ENCODE data around the gene SAMD4A. TPM values are rescaled to one million over a fixed set of nuclear protein-coding genes. Genes with fewer than 3 reads are reported as not detected.

Gene SAMD4A
- total RNA-seq, 3 donors from 2014 or later: 28.5 to 44.6 (median 36.2) TPM

- H3K4me1 ChIP-seq: peaks cover 0 to 7% of the 10 kb centered on the region in 2 donors
Observed at GRCh38 chr14:54652188-54652587, 85.3 kb downstream of the SAMD4A start.

GRCh38 chr14:54652605-54653052 is 85.7 kb downstream of the SAMD4A start:
- peak in 1 of 2 donors; percentile 23 for DNase-seq (ENCODE audit: low spot score in 2 of 2)
- Histone ChIP-seq H3K27ac (peak overlapping the region; percentile 77 to 87), H3K4me1 (peaks cover 0 to 7% of the 10 kb centered on the region in 2 donors), H3K4me3 (peak overlapping the region; percentile 14 to 33 (median 21)), H3K9me3 (no peaks in the 10 kb centered on the region), H3K36me3 (no peaks in the 10 kb centered on the region), H3K27me3 (no peaks in the 10 kb centered on the region)
- intact Hi-C loops (cut with DNase I; ENCODE audit: low total_unique reads): no loop called here
- no peak for TF ChIP-seq CTCF (IDR thresholded peaks at IDR 0.05)
- TF ChIP-seq POLR2AphosphoS5 (IDR thresholded peaks at IDR 0.05): peak in 1 of 3 donors; percentile 37

More at GRCh38 chr14:54652188-54652587, 85.3 kb downstream of the SAMD4A start:
- H3K9me3 ChIP-seq: no peaks in the 10 kb centered on the region
- H3K4me3 ChIP-seq: peak overlapping the region; percentile 14 to 33 (median 21)
- H3K36me3 ChIP-seq: no peaks in the 10 kb centered on the region
- DNase-seq (ENCODE audit: low spot score in 2 of 2): peak; percentile 75 to 91
- peak overlapping the region; percentile 86 to 87 for H3K27ac ChIP-seq
- no peaks in the 10 kb centered on the region for H3K27me3 ChIP-seq
- TF ChIP-seq POLR2A (IDR thresholded peaks at IDR 0.05): no peak
- TF ChIP-seq POLR2AphosphoS5 (IDR thresholded peaks at IDR 0.05): peak; percentile 80 to 90 (median 84)
- TF ChIP-seq CTCF (IDR thresholded peaks at IDR 0.05): no peak
- intact Hi-C loops (cut with DNase I; ENCODE audit: low total_unique reads): no loop called here

- DNase-seq (ENCODE audit: low spot score in 2 of 2): no peak
Observed at GRCh38 chr14:54653712-54654469, 87.0 kb downstream of the SAMD4A start.

GRCh38 chr14:54654605-54655004 is 87.7 kb downstream of the SAMD4A start:
- H3K27me3 ChIP-seq: no peaks in the 10 kb centered on the region
- H3K9me3 ChIP-seq: no peaks in the 10 kb centered on the region
- no peak for DNase-seq (ENCODE audit: low spot score in 2 of 2)
- TF ChIP-seq POLR2A (IDR thresholded peaks at IDR 0.05) (no peak), POLR2AphosphoS5 (IDR thresholded peaks at IDR 0.05) (no peak), CTCF (IDR thresholded peaks at IDR 0.05) (no peak)
- H3K4me1 ChIP-seq: peaks cover 0 to 7% of the 10 kb centered on the region in 2 donors
- intact Hi-C loops (cut with DNase I; ENCODE audit: low total_unique reads): no loop called here
- H3K4me3 ChIP-seq: no peak overlapping the region
- H3K27ac ChIP-seq: peak overlapping the region; percentile 77 to 87
- H3K36me3 ChIP-seq: no peaks in the 10 kb centered on the region

More at GRCh38 chr14:54653712-54654469, 87.0 kb downstream of the SAMD4A start:
- Histone ChIP-seq H3K36me3 (no peaks in the 10 kb centered on the region), H3K27ac (peak overlapping the region; percentile 77 to 87), H3K9me3 (no peaks in the 10 kb centered on the region), H3K4me3 (no peak overlapping the region), H3K27me3 (no peaks in the 10 kb centered on the region), H3K4me1 (peaks cover 0 to 7% of the 10 kb centered on the region in 2 donors)
- TF ChIP-seq POLR2AphosphoS5 (IDR thresholded peaks at IDR 0.05): peak; percentile 19 to 70 (median 62)
- TF ChIP-seq POLR2A (IDR thresholded peaks at IDR 0.05): no peak
- intact Hi-C loops (cut with DNase I; ENCODE audit: low total_unique reads): no loop called here

- no peaks in the 10 kb centered on the region for H3K9me3 ChIP-seq
- H3K27ac ChIP-seq: no peak overlapping the region
- intact Hi-C loops (cut with DNase I; ENCODE audit: low total_unique reads): no loop called here
Observed at GRCh38 chr14:54658836-54659235, 91.9 kb downstream of the SAMD4A start.

More at GRCh38 chr14:54658836-54659235, 91.9 kb downstream of the SAMD4A start:
- no peaks in the 10 kb centered on the region for H3K36me3 ChIP-seq
- no peak for DNase-seq (ENCODE audit: low spot score in 2 of 2)
- TF ChIP-seq CTCF (IDR thresholded peaks at IDR 0.05): no peak
- no peak for TF ChIP-seq POLR2AphosphoS5 (IDR thresholded peaks at IDR 0.05)
- TF ChIP-seq POLR2A (IDR thresholded peaks at IDR 0.05): no peak
- no peaks in the 10 kb centered on the region for H3K27me3 ChIP-seq
- H3K4me3 ChIP-seq: no peak overlapping the region
- no peaks in the 10 kb centered on the region for H3K4me1 ChIP-seq
